HG03108 (cell line): ENCODE measurements around the gene FRYL.
"Not testable (repeated sequence)": the region's sequence is repeated elsewhere in the genome, so short reads cannot be mapped to it uniquely, and the experiment has no call there.

Source experiments
- ATAC-seq: cut with Tn5 transposase; IDR thresholded peaks from one replicate; pipeline ENCODE4 v1.9.1; 2021; ENCODE audit warnings: moderate library complexity; ENCODE audit not compliant: unreplicated experiment

Gene FRYL

DNA sequence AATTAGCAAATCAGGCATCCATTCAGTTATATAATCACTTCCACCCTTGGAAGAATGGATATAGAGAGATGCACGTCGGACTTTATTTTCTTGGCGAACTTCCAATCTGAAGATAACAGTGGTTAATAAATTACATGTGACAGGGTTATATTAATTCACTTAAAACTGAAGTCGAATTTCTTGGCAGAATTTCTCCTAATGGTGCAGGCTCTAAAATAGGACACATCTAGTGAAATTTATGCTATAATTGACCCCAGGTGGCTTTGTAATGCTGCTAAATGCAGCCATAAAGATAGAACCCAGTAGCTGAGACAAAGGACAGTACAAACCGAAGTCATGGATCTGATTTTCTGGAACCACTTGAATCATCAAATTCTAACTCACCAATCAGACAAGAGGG is 317.7 kb downstream of the FRYL start:
- no peak for ATAC-seq

DNA sequence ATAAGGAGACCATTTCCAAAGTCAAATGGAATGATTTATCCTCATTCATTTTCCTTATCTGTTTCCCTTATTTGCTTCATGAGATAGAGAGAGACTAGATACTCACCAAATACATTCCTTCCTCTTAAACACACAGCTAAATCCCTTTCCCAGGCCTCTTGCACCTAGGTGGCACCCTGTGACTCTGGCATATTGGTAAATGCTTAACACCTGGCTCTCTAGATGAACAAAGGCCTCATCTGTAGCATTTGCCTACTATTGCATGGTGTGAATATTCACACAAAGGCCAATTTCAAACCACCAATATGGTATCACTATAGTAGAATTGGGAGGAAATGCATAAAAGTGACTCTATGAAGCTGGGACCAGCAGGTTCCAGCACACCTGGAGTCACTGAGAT is 319.1 kb downstream of the FRYL start:
- no peak for ATAC-seq

DNA sequence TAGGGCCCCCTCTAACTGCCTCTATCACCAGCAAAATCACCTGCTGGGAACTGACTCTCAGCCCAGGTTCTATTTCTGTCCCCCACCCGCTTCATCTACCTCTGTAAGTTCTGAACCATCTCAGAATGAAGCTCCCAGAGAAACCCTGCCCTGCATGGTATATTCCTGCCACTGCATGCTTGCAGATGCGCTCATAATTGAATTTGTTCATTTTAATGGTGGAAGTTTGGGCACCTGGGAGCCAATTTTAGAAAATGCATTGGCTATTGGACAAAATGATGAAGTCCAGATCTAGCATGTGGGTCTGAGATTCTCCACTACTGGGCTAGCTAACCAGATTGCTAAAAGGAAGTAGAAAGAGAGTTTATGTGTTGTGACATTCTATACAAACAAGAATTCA is 325.5 kb downstream of the FRYL start:
- no peak for ATAC-seq

DNA sequence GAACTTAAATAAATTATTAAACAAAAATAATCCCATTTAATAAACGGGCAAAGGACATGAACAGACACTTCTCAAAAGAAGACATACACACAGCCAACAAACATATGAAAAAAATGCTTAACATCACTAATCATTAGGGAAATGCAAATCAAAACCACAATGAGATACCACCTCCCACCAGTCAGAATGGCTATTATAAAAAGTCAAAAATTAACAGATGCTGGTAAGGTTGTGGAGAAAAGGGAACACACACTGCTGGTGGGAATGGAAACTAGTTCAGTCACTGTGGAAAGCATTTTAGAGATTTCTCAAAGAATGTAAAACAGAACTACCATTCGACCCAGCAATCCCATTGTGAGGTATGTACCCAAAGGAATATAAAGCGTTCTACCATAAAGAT is 328.4 kb downstream of the FRYL start:
- not testable (repeated sequence) for ATAC-seq

DNA sequence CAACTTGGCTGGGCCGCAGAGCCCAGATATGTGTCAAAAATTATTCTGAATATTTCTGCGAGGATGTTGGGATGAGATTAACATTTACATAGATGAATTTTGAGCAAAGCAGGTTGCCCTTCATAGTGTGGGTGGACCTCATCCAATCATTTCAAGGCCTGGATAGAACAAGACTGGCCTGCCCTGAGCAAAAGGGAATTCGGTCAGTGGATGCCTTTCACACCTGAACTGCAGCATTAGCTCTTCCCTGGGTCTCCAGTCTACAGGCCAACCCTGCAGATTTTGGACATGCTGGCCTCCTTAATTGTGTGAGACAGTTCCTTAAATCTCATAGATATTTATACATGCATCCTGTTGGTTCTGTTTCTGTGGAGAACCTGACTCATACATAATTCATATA is 329.3 kb downstream of the FRYL start:
- no peak for ATAC-seq

DNA sequence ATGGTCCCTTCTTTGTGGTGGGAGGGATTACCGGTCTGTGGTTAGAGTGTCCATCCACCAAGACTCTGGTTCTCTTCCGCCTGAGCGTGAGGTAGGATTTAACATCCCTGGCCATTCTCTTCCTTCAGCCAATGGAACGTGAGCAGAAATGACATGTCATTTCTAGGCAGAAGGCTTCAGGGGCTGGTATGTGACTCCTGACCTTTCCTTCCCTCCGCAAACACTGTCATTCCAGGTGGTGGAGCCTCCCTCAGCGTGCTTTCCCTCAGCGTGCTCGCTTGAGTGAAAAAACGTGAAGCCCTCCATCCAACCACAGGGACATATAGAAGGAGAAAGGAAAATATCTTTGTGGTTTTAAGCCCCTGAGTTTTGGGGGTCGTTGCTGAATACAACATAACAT is 330.9 kb downstream of the FRYL start:
- ATAC-seq, result no peak
